Measurements from ENCODE around the gene SMURF2.

GRCh38 chr17:64618848-64619247 is 43.3 kb downstream of the SMURF2 start:
- TF ChIP-seq CTCF (IDR thresholded peaks at IDR 0.05) (no peak), E2F4 (CRISPR knock-in tag; IDR thresholded peaks at IDR 0.05; ENCODE audit: borderline replicate concordance, low read depth) (no peak), TP53 (CRISPR knock-in tag; IDR thresholded peaks at IDR 0.05) (no peak), ZBTB43 (CRISPR knock-in tag; IDR thresholded peaks at IDR 0.05) (no peak), ESRRA (CRISPR knock-in tag; IDR thresholded peaks at IDR 0.05; ENCODE audit: borderline replicate concordance) (no peak), MLX (CRISPR knock-in tag; IDR thresholded peaks at IDR 0.05) (no peak), FOXK1 (CRISPR knock-in tag; IDR thresholded peaks at IDR 0.05) (no peak), MYBL2 (CRISPR knock-in tag; IDR thresholded peaks at IDR 0.05) (no peak), ELF4 (CRISPR knock-in tag; IDR thresholded peaks at IDR 0.05; ENCODE audit: low read depth) (no peak), OVOL2 (CRISPR knock-in tag; IDR thresholded peaks at IDR 0.05; ENCODE audit: borderline replicate concordance) (no peak), NR2C2 (CRISPR knock-in tag; IDR thresholded peaks at IDR 0.05) (no peak), ZNF219 (CRISPR knock-in tag; IDR thresholded peaks at IDR 0.05; ENCODE audit: borderline replicate concordance) (no peak), ZNF121 (CRISPR knock-in tag; IDR thresholded peaks at IDR 0.05) (no peak), NFE2L1 (CRISPR knock-in tag; IDR thresholded peaks at IDR 0.05) (no peak)

All from WTC11 (cell line).